ENCODE data around the gene SUMF2. TPM values are rescaled to one million over a fixed set of nuclear protein-coding genes. Genes with fewer than 3 reads are reported as not detected.
"Not testable (repeated sequence)": the region's sequence is repeated elsewhere in the genome, so short reads cannot be mapped to it uniquely, and the experiment has no call there.

The SUMF2 gene
- total and polyA plus RNA-seq, 2 donors (not counting 3 experiments of a cell fraction or from before 2014, with no cell fraction given) = 91.3 to 110 TPM

GRCh38 chr7:56063500-56063881 lies 595 bp upstream of the SUMF2 start:
- ChIA-PET POLR2A (no interaction called here), CTCF (interaction anchor here (1.6 to 2.1 kb wide), 4 partner anchors 10 to 59 kb away, joined by 3 to 26 read pairs (median 8); no protein-coding TSS in a partner anchor)
- Histone ChIP-seq H3K9me1 (replicated peaks; ENCODE audit: control insufficient read depth, extremely low read depth, insufficient read depth, low read length) (no peaks in the 10 kb centered on the region), H3K4me1 (ENCODE audit: control insufficient read depth, extremely low read depth, insufficient read depth, low read length) (peaks cover 37% of the 10 kb centered on the region), H2AFZ (ENCODE audit: low read depth, low read length) (no peak overlapping the region), H3K4me3 (replicated peaks in 1 of 3; ENCODE audit: insufficient read depth in 1 of 3, low read depth in 1 of 3, low read length in 3 of 3) (no peak overlapping the region), H3K9me3 (replicated peaks; ENCODE audit: control insufficient read depth, insufficient read depth, low read length) (no peaks in the 10 kb centered on the region), H3K36me3 (ENCODE audit: control insufficient read depth in 2 of 2, extremely low read depth in 1 of 2, insufficient read depth in 2 of 2, low read length in 2 of 2) (peaks cover 3 to 22% of the 10 kb centered on the region in 2 experiments), H3K27ac (ENCODE audit: insufficient read depth, low read depth, low read length) (peak overlapping the region; percentile 21), H3K27me3 (ENCODE audit: control insufficient read depth in 2 of 2, insufficient read depth in 2 of 2, low read length in 2 of 2) (no peaks in the 10 kb centered on the region), H4K20me1 (replicated peaks; ENCODE audit: control insufficient read depth, extremely low read depth, insufficient read depth, low read length) (peaks cover 4% of the 10 kb centered on the region), H3K9ac (replicated peaks; ENCODE audit: extremely low read depth, insufficient read depth, low read length) (no peak overlapping the region), H3K79me2 (ENCODE audit: control insufficient read depth, insufficient read depth, low read length) (peaks cover 16% of the 10 kb centered on the region), H3K4me2 (ENCODE audit: insufficient read depth, low read length) (peak overlapping the region; percentile 54)
- dilution Hi-C loops (cut with MboI; ENCODE audit: extremely low pct_ligation_motif_present, low sequenced_read_pairs) = no loop called here
- DNase-seq (ENCODE audit: low read depth, low spot score) = no peak
- BruUV-seq (replicated peaks) = TSS peak; percentile 34
- TF ChIP-seq FOS (IDR thresholded peaks at IDR 0.05; ENCODE audit: borderline replicate concordance, insufficient read depth, low read length) = no peak
- no peak for TF ChIP-seq GATA2 (IDR thresholded peaks at IDR 0.05; ENCODE audit: insufficient read depth, insufficient read length, low read depth, low read length)
- no peak for TF ChIP-seq MYC (IDR thresholded peaks at IDR 0.05; ENCODE audit: low read depth, low read length)
- no peak for TF ChIP-seq JUN (IDR thresholded peaks at IDR 0.05; ENCODE audit: borderline replicate concordance, insufficient read depth, insufficient read length, low read depth)
- TF ChIP-seq CTCF (IDR thresholded peaks at IDR 0.05; ENCODE audit: extremely low read depth in 1 of 2, insufficient read depth in 1 of 2, low read depth in 1 of 2, low read length in 2 of 2) = no peak
- TF ChIP-seq POLR2AphosphoS5 (IDR thresholded peaks at IDR 0.05; ENCODE audit: insufficient read depth, low read depth, low read length) = no peak
- TF ChIP-seq EZH2 (IDR thresholded peaks at IDR 0.05; ENCODE audit: borderline replicate concordance, low read depth, low read length, severe bottlenecking) = no peak
- no peak for TF ChIP-seq MAX (IDR thresholded peaks at IDR 0.05; ENCODE audit: insufficient read depth, insufficient read length)
- TF ChIP-seq POLR2A (IDR thresholded peaks at IDR 0.05; ENCODE audit: low read depth, low read length) = no peak
- no peak for FAIRE-seq
- intact Hi-C loops (cut with micrococcal nuclease) = no loop called here

- CTCF ChIA-PET = interaction anchor here (0.8 to 2.9 kb wide), 5 partner anchors 8 to 32 kb away, joined by 3 to 24 read pairs (median 8); partner anchors contain the start of genes CCT6A and PSPH
These were observed 2.3 kb downstream of the SUMF2 start for GRCh38 chr7:56066376-56066775.

More at GRCh38 chr7:56066376-56066775, 2.3 kb downstream of the SUMF2 start:
- intact Hi-C loops (cut with micrococcal nuclease); BruUV-seq (replicated peaks); dilution Hi-C loops (cut with MboI; ENCODE audit: extremely low pct_ligation_motif_present, low sequenced_read_pairs); H3K36me3 ChIP-seq (ENCODE audit: control insufficient read depth in 2 of 2, extremely low read depth in 1 of 2, insufficient read depth in 2 of 2, low read length in 2 of 2); H4K20me1 ChIP-seq (replicated peaks; ENCODE audit: control insufficient read depth, extremely low read depth, insufficient read depth, low read length); H3K9me1 ChIP-seq (replicated peaks; ENCODE audit: control insufficient read depth, extremely low read depth, insufficient read depth, low read length); H3K27me3 ChIP-seq (ENCODE audit: control insufficient read depth in 2 of 2, insufficient read depth in 2 of 2, low read length in 2 of 2); FAIRE-seq; H2AFZ ChIP-seq (ENCODE audit: low read depth, low read length); H3K4me2 ChIP-seq (ENCODE audit: insufficient read depth, low read length); H3K27ac ChIP-seq (ENCODE audit: insufficient read depth, low read depth, low read length); DNase-seq (ENCODE audit: low read depth, low spot score); H3K9me3 ChIP-seq (replicated peaks; ENCODE audit: control insufficient read depth, insufficient read depth, low read length); POLR2A ChIA-PET; H3K9ac ChIP-seq (replicated peaks; ENCODE audit: extremely low read depth, insufficient read depth, low read length); H3K79me2 ChIP-seq (ENCODE audit: control insufficient read depth, insufficient read depth, low read length); H3K4me3 ChIP-seq (replicated peaks in 1 of 3; ENCODE audit: insufficient read depth in 1 of 3, low read depth in 1 of 3, low read length in 3 of 3): not testable (repeated sequence)
- peaks cover 26% of the 10 kb centered on the region for H3K4me1 ChIP-seq (ENCODE audit: control insufficient read depth, extremely low read depth, insufficient read depth, low read length)
